GM12878 (cell line): Measurements from ENCODE around the gene SPG7. TPM values are rescaled to one million over a fixed set of nuclear protein-coding genes. Genes with fewer than 3 reads are reported as not detected.

Experiments used
- CBX5 ChIP-seq: sonication (generic); IDR thresholded peaks from 2 replicates; pipeline ENCODE4 v1.6.1; 2016; ENCODE audit warnings: low read depth, moderate library complexity, mild to moderate bottlenecking, inconsistent platforms
- CHD1 ChIP-seq: IDR thresholded peaks from 2 replicates; pipeline ENCODE4 v1.6.1; 2012; ENCODE audit warnings: low read depth, low read length, improper control_type of control experiment
- CHD4 ChIP-seq: fragments of 200-600 bp; sonication (generic); IDR thresholded peaks from 2 replicates; pipeline ENCODE4 v1.6.1; 2016; ENCODE audit warnings: mild to moderate bottlenecking
- CREB1 ChIP-seq: IDR thresholded peaks from 2 replicates; pipeline ENCODE4 v1.6.1; 2012; ENCODE audit warnings: low read depth, mild to moderate bottlenecking, inconsistent platforms
- E2F8 ChIP-seq: fragments of 450-650 bp; IDR thresholded peaks from 2 replicates; pipeline ENCODE4 v1.6.1; 2018; ENCODE audit warnings: mild to moderate bottlenecking, low read depth, moderate library complexity; ENCODE audit not compliant: partially characterized antibody
- EP300 ChIP-seq, 2 experiments: fragments of 150-350 bp in 1 of 2; IDR thresholded peaks; 2 replicates each; pipeline ENCODE4 v1.6.1; 2011 to 2012; ENCODE audit warnings: low read depth in 2 of 2, low read length in 2 of 2, borderline replicate concordance in 1 of 2, improper control_type of control experiment in 1 of 2, inconsistent platforms in 1 of 2; ENCODE audit not compliant: control insufficient read depth in 1 of 2
- FOXK2 ChIP-seq: fragments of 450-650 bp; IDR thresholded peaks from 2 replicates; pipeline ENCODE4 v1.6.1; 2017; ENCODE audit warnings: mild to moderate bottlenecking, moderate library complexity
- IKZF2 ChIP-seq, 2 experiments: fragments of 450-650 bp; IDR thresholded peaks; 2 replicates each; pipeline ENCODE4 v1.6.1; 2017; ENCODE audit warnings: mild to moderate bottlenecking in 2 of 2, moderate library complexity in 2 of 2
- IRF5 ChIP-seq: fragments of 450-650 bp; IDR thresholded peaks from 2 replicates; pipeline ENCODE4 v1.6.1; 2017; ENCODE audit warnings: borderline replicate concordance
- KDM1A ChIP-seq: fragments of 200-600 bp; sonication (generic); IDR thresholded peaks from 2 replicates; pipeline ENCODE4 v1.6.1; 2016; ENCODE audit warnings: borderline replicate concordance
- KLF5 ChIP-seq: fragments of 450-650 bp; IDR thresholded peaks from 2 replicates; pipeline ENCODE4 v1.6.1; 2014; ENCODE audit warnings: mild to moderate bottlenecking; ENCODE audit not compliant: partially characterized antibody
- MEF2A ChIP-seq: IDR thresholded peaks from 2 replicates; pipeline ENCODE4 v1.6.1; 2011; ENCODE audit warnings: low read depth, mild to moderate bottlenecking, low read length, moderate library complexity; ENCODE audit not compliant: insufficient read depth
- MTA3 ChIP-seq: IDR thresholded peaks from 2 replicates; pipeline ENCODE4 v1.6.1; 2012; ENCODE audit warnings: low read length, inconsistent platforms, borderline replicate concordance
- NBN ChIP-seq: fragments of 450-650 bp; IDR thresholded peaks from 2 replicates; pipeline ENCODE4 v1.6.1; 2016
- NFYA ChIP-seq: IDR thresholded peaks from 2 replicates; pipeline ENCODE4 v1.6.1; 2011; ENCODE audit warnings: low read depth, mild to moderate bottlenecking, low read length, improper control_type of control experiment, borderline replicate concordance
- POLR2A ChIP-seq: IDR thresholded peaks from 2 replicates; pipeline ENCODE4 v1.6.1; 2011; ENCODE audit warnings: low read depth, mild to moderate bottlenecking, low read length
- POLR2AphosphoS2 ChIP-seq: IDR thresholded peaks from 2 replicates; pipeline ENCODE4 v1.6.1; 2011; ENCODE audit warnings: low read depth, mild to moderate bottlenecking, low read length, improper control_type of control experiment, moderate library complexity
- RAD51 ChIP-seq: fragments of 450-650 bp; IDR thresholded peaks from 2 replicates; pipeline ENCODE4 v1.6.1; 2016; ENCODE audit warnings: moderate library complexity, mild to moderate bottlenecking, inconsistent platforms
- SMAD1 ChIP-seq: fragments of 450-650 bp; IDR thresholded peaks from 2 replicates; pipeline ENCODE4 v1.6.1; 2018; ENCODE audit warnings: mild to moderate bottlenecking, low read depth; ENCODE audit not compliant: partially characterized antibody
- SP1 ChIP-seq: IDR thresholded peaks from one replicate; pipeline ENCODE4 v1.6.1; 2011; ENCODE audit warnings: low read depth, low read length
- SRF ChIP-seq, 2 experiments: IDR thresholded peaks; 2 replicates each; pipeline ENCODE4 v1.6.1; 2011; ENCODE audit warnings: low read depth in 2 of 2, low read length in 2 of 2, mild to moderate bottlenecking in 1 of 2, moderate library complexity in 1 of 2
- ZZZ3 ChIP-seq: IDR thresholded peaks from 2 replicates; pipeline ENCODE4 v1.6.1; 2011; ENCODE audit warnings: low read depth; ENCODE audit not compliant: control insufficient read depth, insufficient read length
- polyA plus RNA-seq, 11 experiments: library from polyadenylated mRNA; depleted of rRNA in 4 of 11; unstranded in 6 of 11; stranded (reverse) in 5 of 11; fragments of >200 nt; fragmentation: Nextera tagmentation in 4 of 11; fragmentation: Illumina TruSeq in 1 of 11; extraction: Ambion mirVana in 4 of 11; extraction: Trizol in 1 of 11; gene quantifications; 1 replicate in 1 of 11; 2 replicates in 10 of 11; pipeline versions ENCODE4 v1.2.1 to v1.2.3, GENCODE V29; 2011 to 2016; ENCODE audit warnings: inconsistent platforms in 2 of 11, missing spikeins in 2 of 11, low read depth in 1 of 11
- total RNA-seq, 4 experiments: library from RNA; depleted of rRNA in 3 of 4; stranded (reverse); fragments of >200 nt in 3 of 4; fragmentation: Illumina TruSeq in 1 of 4; extraction: Trizol in 1 of 4; gene quantifications; 2 replicates each; pipeline versions ENCODE4 v1.2.1 to v1.2.3, GENCODE V29; 2013 to 2021
- TF ChIP-seq, protein P1 (sequence below): IDR thresholded peaks from 2 replicates; pipeline ENCODE4 v1.6.1; 2011; ENCODE audit warnings: borderline replicate concordance, low read depth, mild to moderate bottlenecking, moderate library complexity, low read length; ENCODE audit not compliant: insufficient read depth, poor library complexity, severe bottlenecking
- TF ChIP-seq, protein P2 (sequence below): IDR thresholded peaks from 2 replicates; pipeline ENCODE4 v1.6.1; 2011; ENCODE audit warnings: borderline replicate concordance, low read depth, mild to moderate bottlenecking, moderate library complexity, mixed read lengths, low read length; ENCODE audit not compliant: insufficient read depth; ENCODE audit errors: extremely low read length

Gene SPG7
- total and polyA plus RNA-seq, 10 of the 15 experiments (the other 5 are each of a cell fraction or from before 2014, with no cell fraction given) = 5.9 to 75.9 (median 52.5) TPM

- TF ChIP-seq CREB1 = peak; percentile 73
- no peak for TF ChIP-seq KDM1A
- no peak for TF ChIP-seq NFYA
- TF ChIP-seq SMAD1 = no peak
- peak; percentile 62; the same call in 1 of the 2 replicates for TF ChIP-seq MEF2A
- no peak for TF ChIP-seq IRF5
- TF ChIP-seq, protein P1, sequence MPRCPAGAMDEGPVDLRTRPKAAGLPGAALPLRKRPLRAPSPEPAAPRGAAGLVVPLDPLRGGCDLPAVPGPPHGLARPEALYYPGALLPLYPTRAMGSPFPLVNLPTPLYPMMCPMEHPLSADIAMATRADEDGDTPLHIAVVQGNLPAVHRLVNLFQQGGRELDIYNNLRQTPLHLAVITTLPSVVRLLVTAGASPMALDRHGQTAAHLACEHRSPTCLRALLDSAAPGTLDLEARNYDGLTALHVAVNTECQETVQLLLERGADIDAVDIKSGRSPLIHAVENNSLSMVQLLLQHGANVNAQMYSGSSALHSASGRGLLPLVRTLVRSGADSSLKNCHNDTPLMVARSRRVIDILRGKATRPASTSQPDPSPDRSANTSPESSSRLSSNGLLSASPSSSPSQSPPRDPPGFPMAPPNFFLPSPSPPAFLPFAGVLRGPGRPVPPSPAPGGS = peak; percentile 7
- TF ChIP-seq KLF5 = peak; percentile 33
- TF ChIP-seq SRF (IDR thresholded peaks at IDR 0.05; ENCODE audit: low read depth in 2 of 2, low read length in 2 of 2) = 0 out of 4 replicates have a peak, but pooled peaks of 1 of the 2 experiments have one; percentile 33
- TF ChIP-seq SP1 = peak; percentile 53
- TF ChIP-seq, protein P2, sequence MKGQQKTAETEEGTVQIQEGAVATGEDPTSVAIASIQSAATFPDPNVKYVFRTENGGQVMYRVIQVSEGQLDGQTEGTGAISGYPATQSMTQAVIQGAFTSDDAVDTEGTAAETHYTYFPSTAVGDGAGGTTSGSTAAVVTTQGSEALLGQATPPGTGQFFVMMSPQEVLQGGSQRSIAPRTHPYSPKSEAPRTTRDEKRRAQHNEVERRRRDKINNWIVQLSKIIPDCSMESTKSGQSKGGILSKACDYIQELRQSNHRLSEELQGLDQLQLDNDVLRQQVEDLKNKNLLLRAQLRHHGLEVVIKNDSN = no peak
- TF ChIP-seq POLR2A = peak; percentile 76
- no peak for TF ChIP-seq CHD1
- TF ChIP-seq FOXK2 = no peak; the same call in 1 of the 2 replicates
- TF ChIP-seq CHD4 = no peak
- peak; percentile 97 for TF ChIP-seq NBN
- peak in 1 of 2 experiments; percentile 51; a peak in 3 of 4 replicates for TF ChIP-seq IKZF2 (IDR thresholded peaks at IDR 0.05)
- no peak for TF ChIP-seq ZZZ3
- peak; percentile 64; the same call in 1 of the 2 replicates for TF ChIP-seq CBX5
- no peak for TF ChIP-seq MTA3
- TF ChIP-seq RAD51 = no peak
- peak; percentile 4 to 66; a peak in 2 of 4 replicates for TF ChIP-seq EP300 (IDR thresholded peaks at IDR 0.05; ENCODE audit: borderline replicate concordance in 1 of 2, control insufficient read depth in 1 of 2, low read depth in 2 of 2, low read length in 2 of 2)
- TF ChIP-seq POLR2AphosphoS2 = 0 out of 2 replicates have a peak, but pooled peaks have one; percentile 34
- TF ChIP-seq E2F8 = peak; percentile 65
Measured at GRCh38 chr16:89489040-89489897, 18.9 kb upstream of the SPG7 start (continued).
